ENCODE measurements around the gene TCFL5.

Gene TCFL5

GRCh38 chr20:62882426-62882825, 20.8 kb upstream of the TCFL5 start:
- no peaks in the 10 kb centered on the region for H3K27me3 ChIP-seq (ENCODE audit: insufficient read depth, low read length)
- H3F3A ChIP-seq (ENCODE audit: insufficient read depth, low read length), result peaks cover 10% of the 10 kb centered on the region
- no peaks in the 10 kb centered on the region for H3K79me2 ChIP-seq (ENCODE audit: insufficient read depth, low read length)
- no peaks in the 10 kb centered on the region for H3K9me2 ChIP-seq (ENCODE audit: low read depth, low read length)
- H2AFZ ChIP-seq (ENCODE audit: low read length), result no peak overlapping the region
- no peaks in the 10 kb centered on the region for H3K9me3 ChIP-seq (ENCODE audit: low read length)
- no peaks in the 10 kb centered on the region for H3K4me1 ChIP-seq (ENCODE audit: insufficient read depth, low read length, severe bottlenecking)
- no peak overlapping the region for H3K4me3 ChIP-seq (ENCODE audit: low read depth, low read length, poor library complexity, severe bottlenecking)
- no peak overlapping the region for H3K27ac ChIP-seq (ENCODE audit: low read depth, low read length, poor library complexity, severe bottlenecking)
- no peak overlapping the region for H3K9ac ChIP-seq (ENCODE audit: low read length)
- H3K4me2 ChIP-seq (ENCODE audit: low read length), result no peak overlapping the region
- H3K36me3 ChIP-seq (ENCODE audit: insufficient read depth, low read length), result peaks cover 48% of the 10 kb centered on the region
- TF ChIP-seq CTCF (IDR thresholded peaks at IDR 0.05; ENCODE audit: low read length), result no peak
- TF ChIP-seq EZH2 (IDR thresholded peaks at IDR 0.05; ENCODE audit: borderline replicate concordance, low read length), result no peak
- no peaks in the 10 kb centered on the region for H4K20me1 ChIP-seq (ENCODE audit: insufficient read depth, low read length)

GRCh38 chr20:62881662-62882395, 20.2 kb upstream of the TCFL5 start:
- no peak overlapping the region for H2AFZ ChIP-seq (ENCODE audit: low read length)
- no peaks in the 10 kb centered on the region for H3K27me3 ChIP-seq (ENCODE audit: insufficient read depth, low read length)
- H3K9ac ChIP-seq (ENCODE audit: low read length), result no peak overlapping the region
- H3K27ac ChIP-seq (ENCODE audit: low read depth, low read length, poor library complexity, severe bottlenecking), result no peak overlapping the region
- no peak overlapping the region for H3K4me2 ChIP-seq (ENCODE audit: low read length)
- H3K36me3 ChIP-seq (ENCODE audit: insufficient read depth, low read length), result peaks cover 42% of the 10 kb centered on the region
- H3K9me3 ChIP-seq (ENCODE audit: low read length), result no peaks in the 10 kb centered on the region
- TF ChIP-seq CTCF (IDR thresholded peaks at IDR 0.05; ENCODE audit: low read length) (no peak), EZH2 (IDR thresholded peaks at IDR 0.05; ENCODE audit: borderline replicate concordance, low read length) (no peak)
- no peak overlapping the region for H3K4me3 ChIP-seq (ENCODE audit: low read depth, low read length, poor library complexity, severe bottlenecking)
- H3K4me1 ChIP-seq (ENCODE audit: insufficient read depth, low read length, severe bottlenecking), result no peaks in the 10 kb centered on the region
- H3K79me2 ChIP-seq (ENCODE audit: insufficient read depth, low read length), result no peaks in the 10 kb centered on the region
- peaks cover 10% of the 10 kb centered on the region for H3F3A ChIP-seq (ENCODE audit: insufficient read depth, low read length)
- no peaks in the 10 kb centered on the region for H4K20me1 ChIP-seq (ENCODE audit: insufficient read depth, low read length)
- H3K9me2 ChIP-seq (ENCODE audit: low read depth, low read length), result no peaks in the 10 kb centered on the region

GRCh38 chr20:62880935-62881661, 19.5 kb upstream of the TCFL5 start:
- no peak for TF ChIP-seq EZH2 (IDR thresholded peaks at IDR 0.05; ENCODE audit: borderline replicate concordance, low read length)
- TF ChIP-seq CTCF (IDR thresholded peaks at IDR 0.05; ENCODE audit: low read length), result no peak
- Histone ChIP-seq H3K36me3 (ENCODE audit: insufficient read depth, low read length) (peaks cover 35% of the 10 kb centered on the region), H3K4me1 (ENCODE audit: insufficient read depth, low read length, severe bottlenecking) (no peaks in the 10 kb centered on the region), H3F3A (ENCODE audit: insufficient read depth, low read length) (peaks cover 10% of the 10 kb centered on the region), H4K20me1 (ENCODE audit: insufficient read depth, low read length) (no peaks in the 10 kb centered on the region), H3K27ac (ENCODE audit: low read depth, low read length, poor library complexity, severe bottlenecking) (no peak overlapping the region), H3K9me2 (ENCODE audit: low read depth, low read length) (no peaks in the 10 kb centered on the region), H3K4me3 (ENCODE audit: low read depth, low read length, poor library complexity, severe bottlenecking) (no peak overlapping the region), H3K4me2 (ENCODE audit: low read length) (no peak overlapping the region), H3K9me3 (ENCODE audit: low read length) (no peaks in the 10 kb centered on the region), H2AFZ (ENCODE audit: low read length) (no peak overlapping the region), H3K27me3 (ENCODE audit: insufficient read depth, low read length) (peaks cover under 1% of the 10 kb centered on the region; the same call in 1 of the 2 replicates), H3K79me2 (ENCODE audit: insufficient read depth, low read length) (no peaks in the 10 kb centered on the region), H3K9ac (ENCODE audit: low read length) (no peak overlapping the region)

Data from OCI-LY1 (cell line).